Measurements from ENCODE around the gene KIF5C. TPM values are rescaled to one million over a fixed set of nuclear protein-coding genes. Genes with fewer than 3 reads are reported as not detected.

The KIF5C gene
- total RNA-seq, 1 donor from 2014 or later, result 6.2 TPM

- no peak for DNase-seq (ENCODE audit: low spot score in 2 of 2)
- no peaks in the 10 kb centered on the region for H3K27me3 ChIP-seq
- no peak overlapping the region for H3K27ac ChIP-seq
- no peaks in the 10 kb centered on the region for H3K9me3 ChIP-seq
- H3K36me3 ChIP-seq, result peaks cover 0 to 3% of the 10 kb centered on the region in 2 donors
- TF ChIP-seq CTCF (IDR thresholded peaks at IDR 0.05), result no peak
- no peaks in the 10 kb centered on the region for H3K4me1 ChIP-seq
- no peak overlapping the region for H3K4me3 ChIP-seq
- intact Hi-C loops (cut with DNase I), result loop anchor here (10.0 kb wide), 1 partner anchor 417 kb away; no protein-coding TSS in a partner anchor
Observed at GRCh38 chr2:148981781-148982180, 106.8 kb downstream of the KIF5C start.

- no peak for TF ChIP-seq CTCF (IDR thresholded peaks at IDR 0.05)
- Histone ChIP-seq H3K27ac (no peak overlapping the region), H3K4me3 (no peak overlapping the region), H3K27me3 (no peaks in the 10 kb centered on the region), H3K36me3 (peaks cover 0 to 3% of the 10 kb centered on the region in 2 donors), H3K9me3 (no peaks in the 10 kb centered on the region), H3K4me1 (no peaks in the 10 kb centered on the region)
- DNase-seq (ENCODE audit: low spot score in 2 of 2), result no peak
- intact Hi-C loops (cut with DNase I), result loop anchor here (10.0 kb wide), 1 partner anchor 417 kb away; no protein-coding TSS in a partner anchor
Observed at GRCh38 chr2:148982282-148982681, 107.3 kb downstream of the KIF5C start.

- Histone ChIP-seq H3K4me1 (no peaks in the 10 kb centered on the region), H3K27ac (no peak overlapping the region), H3K36me3 (peaks cover 0 to 3% of the 10 kb centered on the region in 2 donors), H3K27me3 (no peaks in the 10 kb centered on the region), H3K9me3 (no peaks in the 10 kb centered on the region), H3K4me3 (no peak overlapping the region)
- intact Hi-C loops (cut with DNase I), result loop anchor here (10.0 kb wide), 1 partner anchor 419 kb away; no protein-coding TSS in a partner anchor
- TF ChIP-seq CTCF (IDR thresholded peaks at IDR 0.05), result no peak
- DNase-seq (ENCODE audit: low spot score in 2 of 2), result no peak
Observed at GRCh38 chr2:148983896-148984295, 108.9 kb downstream of the KIF5C start.

GRCh38 chr2:148984449-148984848 lies 109.4 kb downstream of the KIF5C start:
- Histone ChIP-seq H3K27me3 (no peaks in the 10 kb centered on the region), H3K27ac (no peak overlapping the region), H3K4me1 (no peaks in the 10 kb centered on the region), H3K9me3 (no peaks in the 10 kb centered on the region), H3K4me3 (no peak overlapping the region), H3K36me3 (peaks cover 0 to 3% of the 10 kb centered on the region in 2 donors)
- intact Hi-C loops (cut with DNase I), result loop anchor here (10.0 kb wide), 1 partner anchor 420 kb away; no protein-coding TSS in a partner anchor
- no peak for TF ChIP-seq CTCF (IDR thresholded peaks at IDR 0.05)
- DNase-seq (ENCODE audit: low spot score in 2 of 2), result no peak

- Histone ChIP-seq H3K4me3 (no peak overlapping the region), H3K4me1 (no peaks in the 10 kb centered on the region), H3K36me3 (peaks cover 0 to 3% of the 10 kb centered on the region in 2 donors), H3K9me3 (no peaks in the 10 kb centered on the region), H3K27ac (no peak overlapping the region), H3K27me3 (no peaks in the 10 kb centered on the region)
- intact Hi-C loops (cut with DNase I), result loop anchor here (10.0 kb wide), 1 partner anchor 422 kb away; no protein-coding TSS in a partner anchor
- DNase-seq (ENCODE audit: low spot score in 2 of 2), result no peak
- TF ChIP-seq CTCF (IDR thresholded peaks at IDR 0.05), result no peak
Observed at GRCh38 chr2:148987286-148987685, 112.3 kb downstream of the KIF5C start.

GRCh38 chr2:148988337-148988736 lies 113.3 kb downstream of the KIF5C start:
- Histone ChIP-seq H3K9me3 (no peaks in the 10 kb centered on the region), H3K27ac (no peak overlapping the region)
- no peak for TF ChIP-seq CTCF (IDR thresholded peaks at IDR 0.05)

More at GRCh38 chr2:148988337-148988736, 113.3 kb downstream of the KIF5C start:
- Histone ChIP-seq H3K4me3 (no peak overlapping the region), H3K4me1 (no peaks in the 10 kb centered on the region), H3K36me3 (peaks cover 0 to 3% of the 10 kb centered on the region in 2 donors), H3K27me3 (no peaks in the 10 kb centered on the region)
- intact Hi-C loops (cut with DNase I), result loop anchor here (10.0 kb wide), 1 partner anchor 424 kb away; no protein-coding TSS in a partner anchor
- DNase-seq (ENCODE audit: low spot score in 2 of 2), result no peak
